Activated CD4-positive, alpha-beta T cell treated with anti-CD3 and anti-CD28 coated beads for 48 hours (primary cell): Measurements from ENCODE around the gene REELD1.

Source experiments
- DNase-seq: peaks from one replicate; pipeline ENCODE4 v3.0.0-alpha.2; 2020

Gene REELD1

DNA sequence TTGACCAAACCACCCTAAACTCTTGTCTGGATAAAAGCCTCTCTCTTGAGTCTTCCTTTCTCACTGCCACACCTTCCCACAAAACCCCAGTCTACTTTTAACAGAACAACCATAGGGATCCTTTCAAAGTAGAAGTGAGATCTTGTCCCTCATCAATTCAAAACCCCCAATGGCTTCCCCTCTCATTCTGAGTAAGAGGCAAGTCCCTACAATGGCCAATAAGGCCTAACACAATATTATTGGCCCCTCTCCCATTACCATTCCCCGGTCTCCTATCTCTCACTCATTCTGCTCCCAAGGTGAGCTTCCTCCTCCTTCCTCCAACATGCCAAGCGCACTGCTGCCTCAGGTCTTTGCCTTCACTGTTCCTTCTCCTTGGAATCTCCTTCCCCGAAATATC, 57.1 kb downstream of the REELD1 start:
- no peak for DNase-seq

GRCh38 chr4:146273204-146273901, 59.0 kb downstream of the REELD1 start:
- DNase-seq, result no peak

- DNase-seq, result no peak
Measured at GRCh38 chr4:146274774-146275173, 60.4 kb downstream of the REELD1 start.

GRCh38 chr4:146275370-146275769, 61.0 kb downstream of the REELD1 start:
- DNase-seq, result no peak

DNA sequence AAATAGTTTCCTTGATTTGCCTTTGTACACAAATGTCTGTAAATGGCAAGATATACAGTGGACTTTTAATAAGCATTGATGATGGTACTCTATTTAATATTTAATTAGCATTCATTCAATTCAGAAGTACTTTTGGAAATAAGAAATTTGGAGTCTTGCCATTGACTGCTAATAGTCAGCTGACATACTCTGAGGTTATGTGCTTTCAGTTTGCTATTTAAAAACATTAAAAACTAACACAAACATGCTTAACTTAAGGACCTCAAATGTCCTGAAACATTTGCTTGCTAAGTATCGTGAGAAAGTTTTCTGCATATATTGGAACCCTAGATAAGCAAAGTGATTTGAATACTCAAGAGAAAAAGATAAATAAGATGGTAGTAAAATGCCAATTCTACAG, 64.6 kb downstream of the REELD1 start:
- no peak for DNase-seq
